LHCN-M2 (cell line): ENCODE results near the gene SIK3. TPM values are rescaled to one million over a fixed set of nuclear protein-coding genes. Genes with fewer than 3 reads are reported as not detected.
A peak's percentile ranks its signal among the peaks of the same experiment; 100 is the strongest.

Experiments used
- DNase-seq: peaks from one replicate; pipeline ENCODE4 v3.0.0-alpha.2; 2012; ENCODE audit warnings: low read depth
- total RNA-seq: library from RNA; depleted of rRNA; stranded (reverse); fragments of >200 nt; gene quantifications from 2 replicates; pipeline ENCODE4 v1.2.3, GENCODE V29; 2014

Gene SIK3
- total RNA-seq, 1 experiment from 2014 or later, result 12.2 TPM

- peak; percentile 29 for DNase-seq
Measured at GRCh38 chr11:116901211-116901610, 197.0 kb downstream of the SIK3 start.

DNA sequence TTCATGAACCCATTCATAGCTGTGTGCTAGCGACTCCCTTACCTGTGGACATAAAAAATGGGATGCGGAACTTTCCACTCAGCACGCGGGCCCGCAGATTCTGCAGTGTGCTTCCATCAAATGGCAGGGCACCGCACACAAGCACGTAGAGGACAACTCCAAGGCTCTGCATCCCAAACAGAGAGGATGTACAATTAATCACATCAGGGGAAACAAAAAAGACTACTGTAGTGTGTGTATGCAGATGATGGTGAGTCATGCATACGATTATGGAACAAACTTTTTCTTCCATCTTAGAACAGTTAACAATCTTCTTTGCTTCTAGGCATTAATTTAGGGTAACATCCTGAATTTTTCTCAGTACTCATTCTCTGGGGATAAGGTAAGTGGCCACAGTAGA, 202.0 kb downstream of the SIK3 start:
- DNase-seq, result no peak

DNA sequence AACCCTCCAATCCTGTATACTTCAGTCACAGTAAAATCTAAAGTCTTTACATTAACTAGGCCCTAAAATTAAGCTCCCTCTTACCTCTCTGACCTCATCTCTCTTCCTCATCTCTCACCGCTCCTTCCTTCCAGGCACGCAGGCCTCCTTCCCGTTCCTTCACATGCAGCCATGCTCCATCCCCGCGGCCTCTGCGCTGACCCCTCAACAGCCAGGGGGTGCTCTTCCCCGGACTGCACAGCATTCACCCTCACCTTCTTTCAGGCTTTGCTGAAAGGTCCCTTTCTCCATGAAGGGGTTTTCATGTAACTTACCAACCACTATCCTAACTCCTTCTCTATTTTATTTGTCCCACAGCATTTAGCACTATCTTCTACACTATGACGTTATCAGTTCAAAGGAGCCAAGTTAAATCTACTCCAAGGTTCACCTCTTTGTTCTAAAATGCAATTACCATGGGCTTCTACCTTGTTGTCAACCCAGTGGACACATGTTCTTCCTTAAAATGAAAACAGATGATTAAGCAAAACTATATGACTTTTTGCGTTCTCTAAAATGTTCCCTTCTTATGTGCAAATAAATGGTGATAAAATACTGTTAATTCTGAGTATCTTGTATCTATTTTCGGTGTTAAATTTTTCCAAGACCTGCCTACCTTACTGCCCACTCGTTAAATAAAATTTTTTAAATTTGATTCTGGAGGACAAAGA, 203.0 kb downstream of the SIK3 start:
- no peak for DNase-seq

DNA sequence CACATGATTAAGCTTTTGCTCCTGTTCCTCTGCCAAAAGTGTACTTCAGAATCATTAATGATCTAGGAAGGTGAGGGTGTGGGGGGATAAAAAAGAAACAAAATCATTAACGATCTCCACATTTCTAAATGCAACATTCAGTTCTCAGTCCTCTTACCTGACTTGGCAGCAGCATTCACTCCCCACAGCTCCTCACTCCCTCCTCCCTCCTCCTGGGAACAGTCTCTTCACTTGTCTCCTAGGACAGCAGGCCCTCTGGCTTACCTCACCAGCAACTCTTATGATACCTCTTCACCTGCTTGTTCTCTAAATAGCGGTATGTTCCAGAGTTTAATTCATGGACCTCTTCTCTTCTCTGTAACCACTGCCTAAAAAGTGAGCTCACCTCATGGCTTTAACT, 204.3 kb downstream of the SIK3 start:
- no peak for DNase-seq

DNA sequence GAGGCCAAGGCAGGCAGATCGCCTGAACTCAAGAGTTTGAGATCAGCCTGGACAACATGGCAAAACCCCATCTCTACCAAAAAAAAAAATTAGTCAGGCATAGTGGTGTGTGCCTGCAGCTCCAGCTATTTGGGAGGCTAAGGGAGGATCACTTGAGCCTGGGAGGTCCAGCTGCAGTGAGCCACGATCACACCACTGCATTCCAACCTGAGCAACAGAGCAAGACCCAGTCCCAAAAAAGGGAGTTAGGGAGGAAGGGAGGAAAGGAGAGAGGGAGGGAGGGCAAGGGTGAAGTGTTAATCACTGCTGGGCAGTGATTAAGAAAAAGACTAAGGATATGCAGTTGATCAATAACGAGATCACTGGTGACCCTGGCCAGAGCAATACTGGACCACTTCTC, 204.8 kb downstream of the SIK3 start:
- no peak for DNase-seq

GRCh38 chr11:116892374-116892773, 205.9 kb downstream of the SIK3 start:
- DNase-seq, result no peak

DNA sequence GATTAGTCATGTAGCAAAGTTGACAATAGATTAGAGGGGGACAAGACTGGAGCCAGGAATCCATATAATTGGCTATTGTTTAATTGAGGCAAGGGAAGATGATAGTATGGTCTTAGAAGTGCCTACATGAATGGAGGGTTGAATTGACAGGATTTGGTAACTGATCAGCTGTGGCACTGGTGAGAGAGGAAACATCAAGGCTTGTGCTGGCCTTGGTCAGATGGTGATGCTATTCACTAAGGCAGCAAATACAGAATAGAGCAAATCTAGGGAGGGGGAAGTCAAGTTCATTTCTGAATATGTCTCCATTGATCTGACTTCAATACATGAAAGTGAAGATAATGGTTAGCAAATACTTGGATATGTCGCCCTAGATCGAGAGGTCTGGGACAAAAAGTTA, 206.5 kb downstream of the SIK3 start:
- DNase-seq, result no peak

DNA sequence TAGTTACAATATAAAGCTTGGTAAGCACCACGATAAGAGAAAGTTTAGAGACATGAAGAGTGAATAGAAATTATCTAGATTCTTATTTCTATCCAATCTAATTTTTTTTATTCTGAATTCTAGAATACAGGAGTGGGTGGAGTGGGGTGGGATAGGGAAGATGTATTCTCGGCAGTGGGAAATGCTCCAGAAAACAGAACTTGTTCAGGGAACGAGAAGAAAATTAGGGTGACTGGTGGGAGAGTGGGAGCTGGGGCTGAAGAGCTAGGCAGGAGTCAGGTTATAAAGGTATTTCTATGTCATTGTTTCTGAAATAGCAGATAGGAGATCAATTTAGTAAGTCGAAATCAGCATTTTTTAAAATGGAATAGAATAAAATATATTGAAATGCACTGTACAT, 207.6 kb downstream of the SIK3 start:
- no peak for DNase-seq

DNA sequence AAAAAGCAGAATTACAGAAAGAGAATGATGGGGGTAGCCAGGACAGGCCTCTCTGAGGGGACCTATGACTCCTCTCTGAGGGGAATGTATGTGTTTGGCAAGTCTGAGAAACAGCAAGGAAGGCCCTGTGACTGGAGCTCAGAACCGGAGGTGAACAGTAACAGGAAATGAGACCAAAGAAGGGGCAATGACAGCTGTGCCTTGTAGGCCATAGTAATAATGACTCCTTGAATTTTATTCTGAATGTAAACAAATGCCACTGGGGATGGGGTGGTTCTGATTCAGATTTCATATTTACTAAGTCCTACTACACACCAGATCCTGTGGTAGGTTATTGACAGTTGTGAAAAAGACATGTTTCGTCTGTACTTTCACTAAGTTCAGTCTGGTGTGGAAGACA, 208.0 kb downstream of the SIK3 start:
- DNase-seq, result peak; percentile 38

DNA sequence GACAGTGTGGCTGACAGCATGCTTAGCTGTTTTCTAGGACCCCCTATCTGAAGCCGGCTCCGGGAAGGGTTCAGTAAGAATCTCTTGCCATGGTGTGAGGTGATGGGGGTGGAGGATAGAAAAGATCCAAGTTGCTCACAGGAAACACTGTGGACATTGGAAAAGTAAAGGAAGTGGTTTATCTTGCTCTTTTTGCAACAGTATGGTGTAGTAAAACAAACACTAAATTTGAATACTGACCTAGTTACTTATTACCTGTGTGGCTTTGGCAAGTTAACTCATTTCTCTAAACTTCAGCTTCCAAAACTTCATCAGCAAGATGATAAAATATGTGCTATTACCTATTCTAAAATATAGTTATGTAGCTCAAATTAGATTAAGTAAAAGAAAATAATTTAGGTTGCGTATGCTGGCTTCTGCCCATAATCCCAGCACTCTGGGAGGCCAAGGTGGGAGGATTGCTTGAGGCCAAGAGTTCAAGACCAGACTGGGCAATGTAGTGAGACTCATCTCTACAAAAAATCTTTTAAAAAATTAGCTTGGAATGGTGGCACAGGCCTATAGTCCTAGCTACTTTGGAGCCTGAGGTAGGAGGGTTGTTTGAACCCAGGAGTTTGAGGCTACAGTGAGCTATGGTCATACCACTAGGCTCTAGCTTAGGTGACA, 209.2 kb downstream of the SIK3 start:
- no peak for DNase-seq

DNA sequence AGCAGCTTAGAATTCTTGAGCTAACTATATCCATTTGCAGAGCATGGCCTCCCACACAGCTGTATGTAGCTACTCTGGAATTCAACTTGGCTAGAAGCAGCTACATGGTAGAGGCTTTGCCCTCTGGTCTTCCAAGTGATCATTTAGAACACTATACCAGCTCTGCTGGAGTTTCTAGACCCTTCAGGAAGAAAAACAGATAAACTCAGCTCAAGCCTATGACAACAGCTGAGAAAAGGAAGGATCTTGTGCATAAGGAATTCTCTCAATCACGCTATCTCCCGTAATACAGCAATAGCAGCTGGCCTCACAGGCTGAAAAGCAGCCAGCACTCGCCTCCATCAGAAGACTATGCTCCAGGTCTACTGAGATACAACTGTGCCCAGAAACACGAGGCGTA, 210.2 kb downstream of the SIK3 start:
- no peak for DNase-seq

- no peak for DNase-seq
Measured at GRCh38 chr11:116885951-116886655, 212.1 kb downstream of the SIK3 start.

DNA sequence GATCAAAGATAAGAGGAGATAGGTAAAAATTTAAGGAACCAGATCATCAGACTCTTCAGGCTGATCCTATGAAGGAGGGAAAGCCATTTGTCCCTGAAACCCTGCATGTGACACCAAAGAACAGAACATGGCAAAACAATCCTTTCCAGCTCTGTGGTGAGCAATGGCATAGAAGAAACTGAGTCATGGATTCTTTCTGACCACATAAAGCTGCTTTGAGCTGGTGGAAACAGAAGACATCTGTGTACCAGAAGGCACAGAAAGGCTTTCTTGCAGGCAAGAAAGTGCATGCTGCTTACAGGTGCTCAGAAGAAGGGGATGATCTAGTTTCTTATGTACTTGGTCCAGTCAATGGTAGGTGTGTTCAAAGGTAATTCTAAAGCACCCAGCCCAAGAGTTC, 215.8 kb downstream of the SIK3 start:
- peak; percentile 80 for DNase-seq

- DNase-seq, result no peak
Measured at GRCh38 chr11:116881143-116881542, 217.1 kb downstream of the SIK3 start.

DNA sequence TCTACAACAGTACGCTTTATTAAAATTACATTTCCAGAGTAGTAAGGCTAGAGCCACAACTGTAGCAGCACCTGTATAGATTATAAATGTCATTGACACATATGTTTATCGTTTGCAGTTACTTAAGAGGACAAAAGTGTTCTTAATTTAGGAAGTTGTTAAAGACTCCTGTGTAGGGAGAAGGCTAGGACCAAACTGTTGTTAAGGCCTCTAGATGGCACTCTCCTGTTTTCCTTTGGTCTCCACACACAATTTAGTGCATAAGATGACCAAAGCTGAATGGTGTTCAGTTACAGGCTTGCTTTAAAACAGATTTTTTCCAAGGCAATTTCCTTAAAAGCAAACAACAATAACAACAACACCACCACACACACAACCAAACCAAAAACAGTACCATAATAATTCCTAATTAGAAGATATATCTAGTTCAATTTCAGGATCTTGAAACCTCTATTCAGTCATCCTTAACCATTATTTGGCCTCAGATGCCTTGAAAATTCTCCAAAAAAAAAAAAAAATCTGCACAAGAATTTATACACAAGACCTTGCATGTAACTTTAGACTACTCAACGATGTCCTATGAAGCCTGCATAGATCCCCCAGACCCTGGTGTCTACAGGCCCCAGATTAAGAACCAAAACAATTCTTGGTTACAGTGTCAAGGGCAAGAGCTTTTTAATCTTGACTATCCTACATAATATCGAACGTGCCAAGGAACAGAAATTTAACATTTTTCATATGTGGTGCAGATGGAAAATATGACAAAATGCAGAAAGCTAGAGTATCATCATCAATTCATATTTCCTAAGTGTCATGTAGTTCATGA, 218.2 kb downstream of the SIK3 start:
- DNase-seq, result peak; percentile 77

- no peak for DNase-seq
Measured at GRCh38 chr11:116876656-116877055, 221.6 kb downstream of the SIK3 start.

GRCh38 chr11:116875194-116875593, 223.0 kb downstream of the SIK3 start:
- DNase-seq, result no peak

GRCh38 chr11:116874251-116874650, 224.0 kb downstream of the SIK3 start:
- peak; percentile 41 for DNase-seq

- no peak for DNase-seq
Measured at GRCh38 chr11:116873381-116873780, 224.8 kb downstream of the SIK3 start.

DNA sequence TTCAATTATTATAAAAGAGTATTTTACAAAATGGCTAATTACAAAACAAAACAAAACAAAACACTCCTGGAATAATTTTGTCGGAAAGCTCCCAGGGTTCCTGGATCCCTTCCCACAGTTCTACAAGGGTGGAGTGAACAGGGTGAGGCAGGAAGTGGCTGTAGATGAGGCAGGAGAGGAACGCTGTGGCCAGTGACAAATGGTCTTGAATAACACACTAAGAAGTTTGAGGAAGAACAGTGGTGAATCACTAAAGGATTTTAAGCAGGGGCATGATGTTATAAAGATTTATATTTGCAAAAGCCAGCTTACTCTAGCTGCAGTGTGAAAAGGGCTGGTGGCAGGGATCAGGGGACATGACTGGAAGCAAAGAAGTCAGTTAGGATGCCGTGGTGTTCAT, 227.0 kb downstream of the SIK3 start:
- peak; percentile 96 for DNase-seq

DNA sequence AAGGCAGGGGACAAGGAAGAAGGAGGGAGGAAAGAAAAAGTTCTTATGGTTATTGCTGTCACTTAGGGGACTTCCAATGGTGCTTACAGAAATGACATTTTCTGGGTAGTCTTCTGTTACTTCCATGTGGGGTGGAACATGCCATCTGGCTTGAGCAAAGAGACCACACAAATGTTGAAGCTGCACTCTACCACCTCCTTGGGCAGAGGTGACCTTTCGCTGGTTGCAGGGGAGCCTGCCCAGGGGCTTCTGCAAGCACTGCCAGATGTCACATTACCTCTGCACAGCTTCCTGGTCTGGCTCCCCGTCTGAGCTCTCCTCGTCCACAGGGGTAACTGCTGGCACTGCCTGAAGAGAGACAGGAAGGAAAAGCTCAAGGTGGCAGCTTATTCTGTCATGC, 228.2 kb downstream of the SIK3 start:
- no peak for DNase-seq

DNA sequence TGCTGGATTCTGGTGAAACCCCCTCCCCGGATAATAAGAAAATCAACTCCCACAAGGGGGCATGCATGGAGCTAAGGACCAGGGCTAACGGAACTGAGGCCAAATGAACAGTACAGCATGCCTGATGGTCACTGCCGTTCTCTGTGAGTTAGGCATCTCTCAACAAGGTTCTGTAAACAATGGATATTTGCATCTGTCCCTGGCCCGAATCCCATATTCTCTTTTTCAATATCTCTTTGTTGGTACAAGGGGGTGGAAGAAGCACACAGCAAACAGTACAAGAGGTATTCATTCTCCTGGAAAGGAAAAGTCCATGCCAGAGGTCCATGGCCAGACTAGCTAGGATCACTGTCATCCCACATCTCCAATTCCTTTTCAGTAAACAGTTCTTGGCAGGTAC, 228.6 kb downstream of the SIK3 start:
- no peak for DNase-seq
